PC-3 (cell line): ENCODE data around the gene PPP1R13B. TPM values are rescaled to one million over a fixed set of nuclear protein-coding genes. Genes with fewer than 3 reads are reported as not detected.

Experiments
- ATAC-seq: fragments of 200-7000 bp; cut with Tn5 transposase; 2 replicates; pipeline ENCODE4 v1.9.1; 2020; ENCODE audit warnings: mild to moderate bottlenecking, moderate library complexity
- BruUV-seq: library from RNA; stranded (reverse); fragments of 400-500 nt; replicated peaks from 2 replicates; lab custom pipeline; 2021; lab: Mats Ljungman, UMichigan
- CTCF ChIA-PET: fragments of 300-600 bp; sonication (Branson Sonifier 250); formaldehyde crosslinking; loops from one replicate; lab custom pipeline; 2022; ENCODE audit warnings: antibody characterized with exemption; lab: Charles Lee
- POLR2A ChIA-PET: fragments of 300-600 bp; sonication (Branson Sonifier 250); formaldehyde crosslinking; loops from one replicate; lab custom pipeline; 2022; ENCODE audit warnings: antibody characterized with exemption; ENCODE audit not compliant: unreplicated experiment; lab: Charles Lee
- DNase-seq: peaks from one replicate; pipeline ENCODE4 v3.0.0-alpha.2; 2015
- H2AFZ ChIP-seq: fragments of 300-600 bp; sonication (generic); 2 replicates; pipeline ENCODE4 v1.6.0; 2016; ENCODE audit warnings: antibody characterized with exemption, low read length
- H3F3A ChIP-seq: fragments of 300-600 bp; sonication (generic); one replicate; pipeline ENCODE4 v1.6.0; 2017; ENCODE audit warnings: antibody characterized with exemption, low read length, control low read depth, mild to moderate bottlenecking; ENCODE audit not compliant: unreplicated experiment
- H3K27ac ChIP-seq: fragments of 300-600 bp; sonication (generic); 2 replicates; pipeline ENCODE4 v1.5.1; 2016; ENCODE audit warnings: mild to moderate bottlenecking, low read length
- H3K27me3 ChIP-seq: fragments of 300-600 bp; sonication (generic); 2 replicates; pipeline ENCODE4 v1.6.1; 2016; ENCODE audit warnings: low read length, mixed read lengths
- H3K36me3 ChIP-seq: fragments of 300-600 bp; sonication (generic); 2 replicates; pipeline ENCODE4 v1.6.1; 2016; ENCODE audit warnings: low read depth, mixed run types, low read length, mixed read lengths
- H3K4me1 ChIP-seq: fragments of 300-600 bp; sonication (generic); 2 replicates; pipeline ENCODE4 v1.5.1; 2016; ENCODE audit warnings: low read length; ENCODE audit not compliant: insufficient read depth
- H3K4me2 ChIP-seq: fragments of 300-600 bp; sonication (generic); 2 replicates; pipeline ENCODE4 v1.6.0; 2016; ENCODE audit warnings: low read length
- H3K4me3 ChIP-seq: fragments of 300-600 bp; sonication (generic); 2 replicates; pipeline ENCODE4 v1.5.1; 2016; ENCODE audit warnings: mild to moderate bottlenecking, low read length, mixed read lengths
- H3K79me2 ChIP-seq: fragments of 300-600 bp; sonication (generic); 2 replicates; pipeline ENCODE4 v1.6.1; 2017; ENCODE audit warnings: low read length, mixed read lengths
- H3K9ac ChIP-seq: fragments of 300-600 bp; sonication (generic); 2 replicates; pipeline ENCODE4 v1.6.0; 2016; ENCODE audit warnings: mild to moderate bottlenecking, low read length
- H3K9me2 ChIP-seq: fragments of 300-600 bp; sonication (generic); replicated peaks from 2 replicates; pipeline ENCODE4 v1.6.1; 2016; ENCODE audit warnings: mixed run types, low read length, mixed read lengths
- H3K9me3 ChIP-seq: fragments of 300-600 bp; sonication (generic); 2 replicates; pipeline ENCODE4 v1.6.1; 2016; ENCODE audit warnings: low read length, mixed read lengths
- H4K20me1 ChIP-seq: fragments of 300-600 bp; sonication (generic); 2 replicates; pipeline ENCODE4 v1.6.1; 2016; ENCODE audit warnings: low read length, mixed read lengths
- EZH2 ChIP-seq: fragments of 300-600 bp; sonication (generic); IDR thresholded peaks from one replicate; pipeline ENCODE4 v1.6.1; 2017; ENCODE audit warnings: antibody characterized with exemption, mild to moderate bottlenecking, low read length; ENCODE audit not compliant: unreplicated experiment
- EZH2phosphoT487 ChIP-seq: fragments of 300-600 bp; sonication (generic); IDR thresholded peaks from 2 replicates; pipeline ENCODE4 v1.6.1; 2018; ENCODE audit warnings: mild to moderate bottlenecking, antibody characterized with exemption, low read length, borderline replicate concordance
- intact Hi-C: fragments of 100-400 bp; cut with micrococcal nuclease; formaldehyde crosslinking; loops from 2 replicates; pipeline ENCODE4 v1.9.0; 2023
- total RNA-seq: library from RNA; depleted of rRNA; stranded (reverse); fragments of >200 nt; gene quantifications from 2 replicates; pipeline ENCODE4 v1.2.3, GENCODE V29; 2014
- TF ChIP-seq, protein P1 (sequence below): fragments of 300-600 bp; sonication (generic); conservative IDR thresholded peaks from 2 replicates; pipeline ENCODE4 v1.5.1; 2017; ENCODE audit warnings: antibody characterized with exemption, low read depth, mild to moderate bottlenecking, low read length

PPP1R13B gene
- total RNA-seq, 1 experiment from 2014 or later: 13.0 TPM

- CTCF ChIA-PET: no interaction called here
Measured at GRCh38 chr14:103703433-103704385, 143.7 kb downstream of the PPP1R13B start.

DNA sequence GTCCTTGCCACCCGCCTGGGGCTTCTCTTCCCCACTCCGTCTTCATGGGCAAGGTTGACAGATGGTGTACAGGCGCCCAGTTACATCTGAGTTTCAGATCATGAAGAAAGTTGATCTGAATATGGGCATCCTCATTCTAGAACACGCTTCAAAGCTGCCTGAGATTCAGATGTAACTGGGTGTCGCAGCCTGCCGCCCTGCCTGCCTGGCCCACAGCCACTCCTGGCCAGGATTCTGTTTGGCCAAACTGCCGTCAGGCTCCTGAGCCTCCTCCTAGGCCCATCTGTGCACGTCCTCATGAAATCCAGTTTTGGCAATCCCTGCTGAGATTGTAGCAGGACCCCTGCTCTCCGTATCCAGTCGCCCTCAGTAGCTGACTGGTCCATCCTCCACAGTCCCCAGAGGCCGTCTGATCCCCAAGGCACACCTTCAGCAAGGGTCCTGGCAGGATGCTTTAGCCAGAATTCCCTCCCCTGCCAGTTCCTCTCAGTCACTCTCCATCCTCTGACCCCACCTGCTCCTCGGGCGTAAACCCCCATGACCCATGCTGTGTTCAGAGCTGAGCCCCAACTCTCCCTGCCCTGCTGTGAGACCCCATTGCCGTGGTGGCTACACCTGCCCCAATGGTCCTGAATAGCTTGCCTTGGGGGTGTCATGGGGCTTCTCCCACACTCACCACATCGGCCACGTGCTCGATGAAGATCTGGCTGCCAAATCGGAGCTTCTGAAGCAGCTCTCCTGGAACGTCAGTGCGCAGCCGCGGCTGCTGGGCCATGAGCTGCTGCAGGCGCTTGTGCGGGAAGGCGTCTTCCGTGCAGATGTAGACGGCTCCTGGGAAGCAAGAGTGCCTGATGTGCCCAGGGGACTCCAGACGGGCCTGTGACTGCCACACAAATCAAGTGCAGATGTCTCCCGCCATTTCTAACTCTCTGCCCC lies 144.6 kb downstream of the PPP1R13B start:
- H3K4me2 ChIP-seq: no peak overlapping the region
- H3K36me3 ChIP-seq: peaks cover 24% of the 10 kb centered on the region; the same call in 1 of the 2 replicates
- no peak overlapping the region for H2AFZ ChIP-seq
- no peak overlapping the region for H3K9ac ChIP-seq
- H3K4me1 ChIP-seq: no peaks in the 10 kb centered on the region
- no peaks in the 10 kb centered on the region for H3K9me2 ChIP-seq
- no TSS peak for BruUV-seq
- no peak overlapping the region for H3K27ac ChIP-seq
- ATAC-seq (no peak), DNase-seq (no peak)
- CTCF ChIA-PET: no interaction called here
- no peaks in the 10 kb centered on the region for H4K20me1 ChIP-seq
- no peak overlapping the region for H3K4me3 ChIP-seq
- no peaks in the 10 kb centered on the region for H3K79me2 ChIP-seq
- POLR2A ChIA-PET: no interaction called here
- H3K27me3 ChIP-seq: no peaks in the 10 kb centered on the region
- H3K9me3 ChIP-seq: no peaks in the 10 kb centered on the region
- TF ChIP-seq EZH2: no peak
- TF ChIP-seq EZH2phosphoT487: no peak
- H3F3A ChIP-seq: peaks cover 3% of the 10 kb centered on the region
- intact Hi-C loops: no loop called here

More at GRCh38 chr14:103703433-103704385, 143.7 kb downstream of the PPP1R13B start:
- H3F3A ChIP-seq: no peaks in the 10 kb centered on the region
- BruUV-seq: no TSS peak
- intact Hi-C loops: no loop called here
- POLR2A ChIA-PET: no interaction called here
- no peak overlapping the region for H3K4me3 ChIP-seq
- no peaks in the 10 kb centered on the region for H4K20me1 ChIP-seq
- no peak overlapping the region for H3K4me2 ChIP-seq
- TF ChIP-seq EZH2phosphoT487 (no peak), EZH2 (no peak)
- TF ChIP-seq, protein P1, sequence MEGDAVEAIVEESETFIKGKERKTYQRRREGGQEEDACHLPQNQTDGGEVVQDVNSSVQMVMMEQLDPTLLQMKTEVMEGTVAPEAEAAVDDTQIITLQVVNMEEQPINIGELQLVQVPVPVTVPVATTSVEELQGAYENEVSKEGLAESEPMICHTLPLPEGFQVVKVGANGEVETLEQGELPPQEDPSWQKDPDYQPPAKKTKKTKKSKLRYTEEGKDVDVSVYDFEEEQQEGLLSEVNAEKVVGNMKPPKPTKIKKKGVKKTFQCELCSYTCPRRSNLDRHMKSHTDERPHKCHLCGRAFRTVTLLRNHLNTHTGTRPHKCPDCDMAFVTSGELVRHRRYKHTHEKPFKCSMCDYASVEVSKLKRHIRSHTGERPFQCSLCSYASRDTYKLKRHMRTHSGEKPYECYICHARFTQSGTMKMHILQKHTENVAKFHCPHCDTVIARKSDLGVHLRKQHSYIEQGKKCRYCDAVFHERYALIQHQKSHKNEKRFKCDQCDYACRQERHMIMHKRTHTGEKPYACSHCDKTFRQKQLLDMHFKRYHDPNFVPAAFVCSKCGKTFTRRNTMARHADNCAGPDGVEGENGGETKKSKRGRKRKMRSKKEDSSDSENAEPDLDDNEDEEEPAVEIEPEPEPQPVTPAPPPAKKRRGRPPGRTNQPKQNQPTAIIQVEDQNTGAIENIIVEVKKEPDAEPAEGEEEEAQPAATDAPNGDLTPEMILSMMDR: no peak
- ATAC-seq (no peak), DNase-seq (no peak)
- H3K79me2 ChIP-seq: no peaks in the 10 kb centered on the region
- peaks cover 25% of the 10 kb centered on the region; the same call in 1 of the 2 replicates for H3K36me3 ChIP-seq
- no peaks in the 10 kb centered on the region for H3K27me3 ChIP-seq
- H2AFZ ChIP-seq: no peak overlapping the region
- H3K9ac ChIP-seq: no peak overlapping the region
- no peaks in the 10 kb centered on the region for H3K9me3 ChIP-seq
- no peak overlapping the region for H3K27ac ChIP-seq
- H3K9me2 ChIP-seq: no peaks in the 10 kb centered on the region
- H3K4me1 ChIP-seq: no peaks in the 10 kb centered on the region

DNA sequence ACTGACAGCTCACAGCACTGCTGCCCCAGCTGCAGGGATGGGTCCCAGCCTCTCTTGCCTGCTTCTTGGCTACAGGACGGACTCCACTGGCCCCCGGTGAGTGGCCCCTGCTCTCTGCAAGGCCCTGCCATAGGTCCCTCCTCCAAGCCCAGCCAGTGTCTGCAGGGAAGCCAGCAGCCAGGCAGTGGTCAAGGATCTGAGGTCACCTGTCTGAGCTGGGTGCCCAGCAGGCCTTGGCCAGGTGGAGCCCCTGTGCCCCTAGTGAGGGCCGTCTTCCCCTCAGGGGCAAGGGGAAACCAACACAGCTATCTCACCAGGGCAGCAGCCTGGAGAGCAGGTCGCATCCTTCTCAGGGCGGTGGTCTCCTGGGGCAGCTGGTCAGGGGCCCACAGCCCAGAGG lies 145.3 kb downstream of the PPP1R13B start:
- Histone ChIP-seq H4K20me1 (peaks cover 5% of the 10 kb centered on the region; the same call in 1 of the 2 replicates), H3K27me3 (no peaks in the 10 kb centered on the region), H3K4me1 (no peaks in the 10 kb centered on the region), H2AFZ (no peak overlapping the region), H3K27ac (no peak overlapping the region), H3K36me3 (peaks cover 27% of the 10 kb centered on the region; the same call in 1 of the 2 replicates), H3F3A (peaks cover 6% of the 10 kb centered on the region), H3K4me3 (no peak overlapping the region), H3K9me2 (no peaks in the 10 kb centered on the region), H3K9ac (no peak overlapping the region), H3K4me2 (no peak overlapping the region), H3K9me3 (no peaks in the 10 kb centered on the region), H3K79me2 (no peaks in the 10 kb centered on the region)
- ATAC-seq (no peak), DNase-seq (no peak)
- CTCF ChIA-PET: no interaction called here
- no peak for TF ChIP-seq EZH2
- POLR2A ChIA-PET: no interaction called here
- no TSS peak for BruUV-seq
- intact Hi-C loops: no loop called here
